Measurements from ENCODE around the gene KNCN. TPM values are rescaled to one million over a fixed set of nuclear protein-coding genes. Genes with fewer than 3 reads are reported as not detected.

KNCN gene
- total RNA-seq, 1 donor from 2014 or later: not detected

GRCh38 chr1:46554597-46555381 is 3.3 kb upstream of the KNCN start:
- POLR2A ChIA-PET: no interaction called here
- Mint-ChIP-seq H3K27me3 (peaks cover 9% of the 10 kb centered on the region), H3K4me3 (no peak overlapping the region), H3K4me1 (no peaks in the 10 kb centered on the region), H3K9me3 (no peaks in the 10 kb centered on the region), H3K36me3 (ENCODE audit: low read depth) (peaks cover 16% of the 10 kb centered on the region), H3K27ac (no peak overlapping the region)
- DNase-seq (no peak), ATAC-seq (ENCODE audit: low read depth) (no peak)
- no peak for TF ChIP-seq CTCF (IDR thresholded peaks at IDR 0.05)
- CTCF ChIA-PET: no interaction called here
- intact Hi-C loops (cut with micrococcal nuclease): no loop called here

DNA sequence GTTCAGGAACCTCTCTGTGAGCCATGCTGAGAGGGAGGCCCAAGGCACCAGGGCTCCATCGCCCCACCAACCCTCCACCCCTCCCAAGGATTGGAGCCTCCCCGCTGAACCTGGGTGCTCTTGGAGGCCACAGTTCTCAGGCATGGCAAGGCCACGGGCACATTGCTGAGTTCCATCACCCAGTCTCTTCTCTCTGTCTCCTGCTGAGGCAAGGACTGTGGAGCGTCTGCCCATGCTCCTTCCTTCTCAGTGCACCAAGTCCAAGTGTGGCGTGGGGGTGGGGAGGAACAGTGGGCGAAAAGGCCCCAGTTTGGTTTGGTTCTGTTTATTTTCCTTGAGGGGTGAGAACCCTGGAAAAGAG is 2.8 kb upstream of the KNCN start:
- no peak for TF ChIP-seq CTCF (IDR thresholded peaks at IDR 0.05)
- POLR2A ChIA-PET: no interaction called here
- no peak overlapping the region for H3K4me3 Mint-ChIP-seq
- peaks cover 15% of the 10 kb centered on the region for H3K27me3 Mint-ChIP-seq
- peaks cover 14% of the 10 kb centered on the region for H3K36me3 Mint-ChIP-seq (ENCODE audit: low read depth)
- ATAC-seq (ENCODE audit: low read depth): no peak
- no peak for DNase-seq
- intact Hi-C loops (cut with micrococcal nuclease): no loop called here
- CTCF ChIA-PET: no interaction called here
- H3K27ac Mint-ChIP-seq: no peak overlapping the region
- H3K4me1 Mint-ChIP-seq: peaks cover 5% of the 10 kb centered on the region
- no peaks in the 10 kb centered on the region for H3K9me3 Mint-ChIP-seq

DNA sequence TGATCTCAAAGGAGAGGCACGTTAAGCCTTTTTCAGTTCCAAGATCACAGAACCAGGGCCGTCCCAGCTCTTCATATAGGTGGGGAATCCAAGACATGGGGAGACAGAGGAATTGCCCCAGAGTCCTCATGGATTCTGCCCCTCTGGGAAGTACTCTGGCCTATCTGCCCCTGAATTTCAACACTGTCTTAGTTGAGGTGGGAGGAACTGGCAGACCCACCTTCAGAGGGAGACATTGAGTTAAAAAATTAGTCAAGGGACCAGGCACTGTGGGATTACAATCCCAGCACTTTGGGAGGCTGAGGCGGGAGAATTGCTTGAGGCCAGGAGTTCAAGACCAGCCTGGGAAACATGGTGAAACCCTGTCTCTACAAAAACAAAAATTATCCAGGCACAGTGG is 2.1 kb upstream of the KNCN start:
- ChIA-PET CTCF (no interaction called here), POLR2A (no interaction called here)
- DNase-seq (no peak), ATAC-seq (ENCODE audit: low read depth) (no peak)
- Mint-ChIP-seq H3K27ac (no peak overlapping the region), H3K36me3 (ENCODE audit: low read depth) (peaks cover 10% of the 10 kb centered on the region), H3K4me1 (peaks cover 5% of the 10 kb centered on the region), H3K4me3 (no peak overlapping the region), H3K27me3 (peaks cover 17% of the 10 kb centered on the region), H3K9me3 (no peaks in the 10 kb centered on the region)
- TF ChIP-seq CTCF (IDR thresholded peaks at IDR 0.05): no peak
- intact Hi-C loops (cut with micrococcal nuclease): no loop called here

GRCh38 chr1:46552357-46553237 is 1.1 kb upstream of the KNCN start:
- CTCF ChIA-PET: no interaction called here
- no peak for TF ChIP-seq CTCF (IDR thresholded peaks at IDR 0.05)
- Mint-ChIP-seq H3K9me3 (no peaks in the 10 kb centered on the region), H3K27ac (no peak overlapping the region), H3K27me3 (peaks cover 17% of the 10 kb centered on the region), H3K4me3 (no peak overlapping the region), H3K36me3 (ENCODE audit: low read depth) (peaks cover under 1% of the 10 kb centered on the region), H3K4me1 (peaks cover 5% of the 10 kb centered on the region)
- intact Hi-C loops (cut with micrococcal nuclease): no loop called here
- POLR2A ChIA-PET: no interaction called here
- ATAC-seq (ENCODE audit: low read depth) (no peak), DNase-seq (no peak)

- POLR2A ChIA-PET: no interaction called here
- DNase-seq (no peak), ATAC-seq (ENCODE audit: low read depth) (no peak)
- Mint-ChIP-seq H3K4me1 (peaks cover 5% of the 10 kb centered on the region), H3K36me3 (ENCODE audit: low read depth) (no peaks in the 10 kb centered on the region), H3K27me3 (peaks cover 31% of the 10 kb centered on the region), H3K27ac (no peak overlapping the region), H3K9me3 (no peaks in the 10 kb centered on the region), H3K4me3 (no peak overlapping the region)
- no peak for TF ChIP-seq CTCF (IDR thresholded peaks at IDR 0.05)
- intact Hi-C loops (cut with micrococcal nuclease): no loop called here
- CTCF ChIA-PET: no interaction called here
Measured at GRCh38 chr1:46550751-46551231, 656 bp downstream of the KNCN start.

All from activated B cell treated with CpG ODN at 0.5 μM for 24 hours (primary cell).